ENCODE measurements around the gene FAM168A.

The FAM168A gene

DNA sequence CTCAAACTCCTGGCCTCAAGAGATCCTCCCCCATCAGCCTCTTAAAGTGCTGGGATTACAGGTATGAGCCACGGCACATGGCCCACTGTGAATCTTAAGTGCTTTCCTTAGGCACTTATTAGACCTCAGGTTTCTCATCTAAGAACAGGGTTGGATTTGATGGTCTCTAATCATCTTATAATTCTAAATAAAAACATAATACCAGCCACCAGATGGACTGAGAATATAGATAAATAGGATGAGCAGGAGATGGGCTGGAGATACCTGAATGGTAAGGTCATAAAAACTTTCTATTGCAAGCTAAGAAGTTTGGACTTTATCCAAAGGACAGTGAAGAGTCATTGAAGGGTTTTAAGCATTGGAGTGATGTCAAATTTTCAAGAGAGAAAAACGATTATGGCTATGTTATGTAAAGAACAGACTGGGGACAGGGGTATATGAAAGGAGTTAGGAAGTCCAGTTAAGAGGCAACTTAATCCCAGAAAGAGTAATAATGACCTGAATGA is 136.5 kb downstream of the FAM168A start:
- no peak overlapping the region for H3K4me3 ChIP-seq (replicated peaks in 1 of 2; ENCODE audit: low read depth in 2 of 2, low read length in 2 of 2)
- peak in 1 of 2 donors; percentile 24 for DNase-seq (ENCODE audit: low read depth in 2 of 2)
- TF ChIP-seq, protein P1, sequence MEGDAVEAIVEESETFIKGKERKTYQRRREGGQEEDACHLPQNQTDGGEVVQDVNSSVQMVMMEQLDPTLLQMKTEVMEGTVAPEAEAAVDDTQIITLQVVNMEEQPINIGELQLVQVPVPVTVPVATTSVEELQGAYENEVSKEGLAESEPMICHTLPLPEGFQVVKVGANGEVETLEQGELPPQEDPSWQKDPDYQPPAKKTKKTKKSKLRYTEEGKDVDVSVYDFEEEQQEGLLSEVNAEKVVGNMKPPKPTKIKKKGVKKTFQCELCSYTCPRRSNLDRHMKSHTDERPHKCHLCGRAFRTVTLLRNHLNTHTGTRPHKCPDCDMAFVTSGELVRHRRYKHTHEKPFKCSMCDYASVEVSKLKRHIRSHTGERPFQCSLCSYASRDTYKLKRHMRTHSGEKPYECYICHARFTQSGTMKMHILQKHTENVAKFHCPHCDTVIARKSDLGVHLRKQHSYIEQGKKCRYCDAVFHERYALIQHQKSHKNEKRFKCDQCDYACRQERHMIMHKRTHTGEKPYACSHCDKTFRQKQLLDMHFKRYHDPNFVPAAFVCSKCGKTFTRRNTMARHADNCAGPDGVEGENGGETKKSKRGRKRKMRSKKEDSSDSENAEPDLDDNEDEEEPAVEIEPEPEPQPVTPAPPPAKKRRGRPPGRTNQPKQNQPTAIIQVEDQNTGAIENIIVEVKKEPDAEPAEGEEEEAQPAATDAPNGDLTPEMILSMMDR (IDR thresholded peaks at IDR 0.05; ENCODE audit: low read depth, low read length), result no peak

DNA sequence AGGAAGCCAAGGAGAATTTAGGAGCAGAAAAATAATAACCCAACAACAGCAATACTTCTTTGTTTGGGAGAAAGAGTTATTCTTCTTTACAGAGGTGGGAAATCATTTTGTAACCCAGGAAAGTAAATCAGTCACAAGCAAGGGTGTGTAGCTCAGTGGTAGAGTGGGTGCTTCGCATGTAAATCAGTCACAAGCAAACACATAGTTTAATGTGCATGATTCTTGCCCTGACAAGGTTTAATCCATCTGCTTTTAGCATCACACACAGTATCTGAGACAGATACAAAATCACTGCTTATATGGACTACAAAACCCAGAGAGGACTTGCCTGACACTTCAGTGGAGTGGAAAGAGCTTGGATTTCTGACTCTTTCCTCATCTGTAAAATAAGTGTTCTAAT is 139.7 kb downstream of the FAM168A start:
- TF ChIP-seq, protein P1 (IDR thresholded peaks at IDR 0.05; ENCODE audit: low read depth, low read length), result no peak
- H3K4me3 ChIP-seq (replicated peaks in 1 of 2; ENCODE audit: low read depth in 2 of 2, low read length in 2 of 2), result no peak overlapping the region
- no peak for DNase-seq (ENCODE audit: low read depth in 2 of 2)

DNA sequence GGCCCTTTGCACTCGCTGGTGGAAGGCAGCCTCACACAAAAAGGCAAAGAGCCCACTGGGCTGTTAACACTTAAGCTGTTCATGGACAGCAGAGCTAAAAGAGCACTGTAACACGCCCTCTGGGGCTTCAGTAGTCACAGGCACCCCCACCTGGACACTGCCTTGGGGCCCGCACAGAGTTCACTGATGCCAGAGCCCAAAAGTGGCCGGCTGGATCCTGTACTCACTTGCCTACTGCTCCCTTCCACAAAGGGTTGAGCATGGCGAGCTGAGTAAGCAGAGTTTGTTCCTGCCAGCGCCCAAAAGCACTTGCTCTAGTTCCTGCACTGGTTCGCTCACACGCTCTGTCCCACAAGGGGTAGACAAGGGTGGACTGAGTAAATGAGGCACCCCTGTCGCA is 142.9 kb downstream of the FAM168A start:
- TF ChIP-seq, protein P1 (IDR thresholded peaks at IDR 0.05; ENCODE audit: low read depth, low read length), result no peak
- no peak for DNase-seq (ENCODE audit: low read depth in 2 of 2)
- H3K4me3 ChIP-seq (replicated peaks in 1 of 2; ENCODE audit: low read depth in 2 of 2, low read length in 2 of 2), result no peak overlapping the region

DNA sequence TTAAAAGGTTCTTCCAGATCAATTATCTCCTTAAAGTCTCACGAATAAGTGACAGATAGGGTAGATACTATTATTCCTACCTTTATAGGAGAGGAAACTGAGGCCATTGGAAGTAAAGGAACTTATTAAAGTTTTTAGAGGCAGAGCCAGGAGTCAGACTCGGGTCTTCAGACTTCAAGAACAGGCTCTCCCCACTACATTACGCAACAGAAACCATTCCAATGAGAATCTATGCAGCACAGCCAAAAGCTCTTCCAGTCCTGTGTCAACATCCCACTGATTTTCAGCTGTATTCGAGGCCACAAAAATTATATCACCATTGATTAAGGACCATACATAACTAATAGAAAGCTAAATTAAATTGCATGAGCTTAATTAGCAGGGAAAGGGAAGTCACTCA is 144.3 kb downstream of the FAM168A start:
- peak; percentile 45 to 74 for DNase-seq (ENCODE audit: low read depth in 2 of 2)
- no peak overlapping the region for H3K4me3 ChIP-seq (replicated peaks in 1 of 2; ENCODE audit: low read depth in 2 of 2, low read length in 2 of 2)
- TF ChIP-seq, protein P1 (IDR thresholded peaks at IDR 0.05; ENCODE audit: low read depth, low read length), result no peak

DNA sequence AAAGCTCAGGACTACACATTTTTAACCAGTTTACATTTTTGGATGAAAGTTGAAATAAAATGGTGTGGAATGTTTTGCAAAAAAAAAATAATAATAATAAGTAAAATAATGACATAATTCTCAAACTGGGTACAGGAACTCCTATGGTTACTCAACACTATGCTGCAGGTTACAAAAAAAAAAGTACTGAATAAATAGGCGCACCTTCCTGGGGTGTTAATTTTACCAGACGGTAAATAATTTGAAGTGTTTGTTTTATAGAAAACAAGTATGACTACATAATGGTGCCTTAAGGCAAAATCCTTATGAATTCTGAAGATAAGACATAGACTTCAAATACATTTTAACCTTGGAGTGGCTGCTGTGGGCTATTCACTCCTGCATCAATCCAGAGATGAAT is 145.2 kb downstream of the FAM168A start:
- H3K4me3 ChIP-seq (replicated peaks in 1 of 2; ENCODE audit: low read depth in 2 of 2, low read length in 2 of 2), result no peak overlapping the region
- TF ChIP-seq, protein P1 (IDR thresholded peaks at IDR 0.05; ENCODE audit: low read depth, low read length), result no peak
- no peak for DNase-seq (ENCODE audit: low read depth in 2 of 2)

DNA sequence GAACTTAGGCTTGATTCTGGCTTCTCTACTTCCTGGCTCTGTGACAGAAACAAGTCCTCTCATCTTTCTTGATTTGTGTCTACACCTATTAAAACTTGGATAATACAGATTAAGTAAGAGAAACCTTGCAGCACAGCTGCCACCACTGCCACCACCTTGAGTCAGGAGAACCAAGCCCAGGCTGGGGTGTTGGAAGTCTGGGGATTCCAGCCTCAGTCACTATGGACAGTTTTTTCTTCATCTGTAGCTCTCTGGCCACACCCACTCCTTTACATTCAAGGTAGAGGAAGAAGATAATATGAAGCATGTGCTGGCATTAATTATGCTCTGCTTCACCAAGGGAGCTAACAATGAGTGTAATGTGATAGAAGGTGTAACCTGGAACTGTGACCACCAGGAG is 146.0 kb downstream of the FAM168A start:
- TF ChIP-seq, protein P1 (IDR thresholded peaks at IDR 0.05; ENCODE audit: low read depth, low read length), result no peak
- no peak overlapping the region for H3K4me3 ChIP-seq (replicated peaks in 1 of 2; ENCODE audit: low read depth in 2 of 2, low read length in 2 of 2)
- no peak for DNase-seq (ENCODE audit: low read depth in 2 of 2)

DNA sequence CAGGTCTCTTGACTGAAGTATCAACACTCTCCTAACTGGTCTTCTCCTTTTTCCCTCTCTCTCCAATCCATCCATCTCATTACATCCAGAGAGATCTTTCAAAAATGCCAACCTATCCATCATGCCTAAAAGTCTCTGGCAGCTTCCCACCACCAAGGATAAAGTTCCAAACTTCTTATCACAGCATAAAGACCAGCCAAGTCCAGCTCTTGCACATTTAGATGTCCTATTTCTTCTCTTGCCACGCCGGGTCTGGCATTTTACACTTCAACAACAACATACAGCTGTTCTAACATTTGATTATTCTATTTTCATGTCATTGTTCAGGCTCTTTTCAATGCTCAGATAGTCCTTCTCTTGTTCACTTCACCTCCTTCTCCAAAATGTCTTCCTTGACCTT is 151.1 kb downstream of the FAM168A start:
- no peak for DNase-seq (ENCODE audit: low read depth in 2 of 2)
- TF ChIP-seq, protein P1 (IDR thresholded peaks at IDR 0.05; ENCODE audit: low read depth, low read length), result no peak
- no peak overlapping the region for H3K4me3 ChIP-seq (replicated peaks in 1 of 2; ENCODE audit: low read depth in 2 of 2, low read length in 2 of 2)
